ENCODE data around the gene MLEC.

Gene MLEC

GRCh38 chr12:120744922-120745493, 58.1 kb downstream of the MLEC start:
- DNase-seq (ENCODE audit: low spot score): no peak

DNA sequence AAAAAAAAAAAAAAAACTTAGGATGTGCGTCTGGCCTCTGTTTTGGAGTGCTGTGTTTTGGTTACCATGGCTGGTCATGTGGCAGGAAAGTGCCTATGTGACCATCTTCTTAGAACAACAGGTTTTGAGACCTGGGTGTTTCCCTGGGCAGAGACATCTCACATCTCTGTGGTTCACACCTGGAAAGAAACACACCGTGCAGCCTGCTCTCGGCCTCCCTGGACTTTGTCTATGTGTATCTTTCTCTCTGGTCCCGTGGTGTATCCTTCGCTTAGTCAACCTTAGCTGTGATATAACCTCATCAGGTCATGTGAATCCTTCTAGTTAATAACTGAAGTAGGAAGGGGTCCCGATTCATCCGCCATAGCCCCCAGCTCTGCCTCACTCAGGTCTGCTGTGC, 61.3 kb downstream of the MLEC start:
- DNase-seq (ENCODE audit: low spot score): no peak

- DNase-seq (ENCODE audit: low spot score): no peak
Observed at GRCh38 chr12:120749256-120749655, 62.3 kb downstream of the MLEC start.

DNA sequence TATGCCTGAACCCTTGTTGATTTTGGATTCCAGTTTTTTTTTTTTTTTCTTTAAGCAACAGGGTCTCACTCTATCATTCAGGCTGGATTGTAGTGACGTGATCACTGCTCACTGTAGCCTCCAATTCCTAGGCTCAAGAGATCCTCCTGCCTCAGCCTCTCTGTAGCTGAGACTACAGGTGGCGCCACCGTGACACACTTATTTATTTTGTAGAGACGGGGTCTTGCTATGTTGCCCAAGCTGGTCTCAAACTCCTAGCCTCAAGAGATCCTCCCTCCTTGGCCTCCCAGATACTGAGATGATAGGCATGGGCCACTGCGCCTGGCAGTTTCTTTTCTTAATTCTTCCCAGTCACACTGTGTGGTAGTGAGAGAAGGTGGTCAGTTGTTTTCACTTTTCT, 63.9 kb downstream of the MLEC start:
- DNase-seq (ENCODE audit: low spot score): no peak

- no peak for DNase-seq (ENCODE audit: low spot score)
Observed at GRCh38 chr12:120751389-120751788, 64.4 kb downstream of the MLEC start.

All from Ammon's horn (tissue), 1 donor.